GM21737 (cell line): Measurements from ENCODE around the gene CTU2.

Experiments
- ATAC-seq: cut with Tn5 transposase; IDR thresholded peaks from one replicate; pipeline ENCODE4 v1.9.1; 2021; ENCODE audit warnings: mild to moderate bottlenecking, moderate library complexity; ENCODE audit not compliant: unreplicated experiment

Gene CTU2

GRCh38 chr16:88713054-88713453, 6.8 kb downstream of the CTU2 start:
- no peak for ATAC-seq

GRCh38 chr16:88713568-88714419, 7.5 kb downstream of the CTU2 start:
- no peak for ATAC-seq

GRCh38 chr16:88714420-88715302, 8.4 kb downstream of the CTU2 start:
- ATAC-seq, result no peak

GRCh38 chr16:88715312-88716190, 9.2 kb downstream of the CTU2 start:
- no peak for ATAC-seq

GRCh38 chr16:88716201-88716600, 9.9 kb downstream of the CTU2 start:
- ATAC-seq, result no peak

- no peak for ATAC-seq
Measured at GRCh38 chr16:88716601-88717001, 10.3 kb downstream of the CTU2 start.

GRCh38 chr16:88718178-88718577, 11.9 kb downstream of the CTU2 start:
- ATAC-seq, result no peak

GRCh38 chr16:88719267-88719932, 13.1 kb downstream of the CTU2 start:
- ATAC-seq, result no peak

GRCh38 chr16:88719933-88720296, 13.6 kb downstream of the CTU2 start:
- ATAC-seq, result no peak

GRCh38 chr16:88720396-88720970, 14.2 kb downstream of the CTU2 start:
- ATAC-seq, result no peak

GRCh38 chr16:88721236-88721635, 14.9 kb downstream of the CTU2 start:
- no peak for ATAC-seq

GRCh38 chr16:88721815-88722755, 15.8 kb downstream of the CTU2 start:
- ATAC-seq, result no peak

- ATAC-seq, result no peak
Measured at GRCh38 chr16:88722784-88723506, 16.6 kb downstream of the CTU2 start.

- ATAC-seq, result no peak
Measured at GRCh38 chr16:88723507-88723887, 17.2 kb downstream of the CTU2 start.

- ATAC-seq, result no peak
Measured at GRCh38 chr16:88723911-88724310, 17.6 kb downstream of the CTU2 start.

GRCh38 chr16:88724855-88725555, 18.7 kb downstream of the CTU2 start:
- ATAC-seq, result no peak

- ATAC-seq, result no peak
Measured at GRCh38 chr16:88725609-88726407, 19.5 kb downstream of the CTU2 start.
